Measurements from ENCODE around the gene GRAMD4.
A peak's percentile ranks its signal among the peaks of the same experiment; 100 is the strongest.

The GRAMD4 gene

DNA sequence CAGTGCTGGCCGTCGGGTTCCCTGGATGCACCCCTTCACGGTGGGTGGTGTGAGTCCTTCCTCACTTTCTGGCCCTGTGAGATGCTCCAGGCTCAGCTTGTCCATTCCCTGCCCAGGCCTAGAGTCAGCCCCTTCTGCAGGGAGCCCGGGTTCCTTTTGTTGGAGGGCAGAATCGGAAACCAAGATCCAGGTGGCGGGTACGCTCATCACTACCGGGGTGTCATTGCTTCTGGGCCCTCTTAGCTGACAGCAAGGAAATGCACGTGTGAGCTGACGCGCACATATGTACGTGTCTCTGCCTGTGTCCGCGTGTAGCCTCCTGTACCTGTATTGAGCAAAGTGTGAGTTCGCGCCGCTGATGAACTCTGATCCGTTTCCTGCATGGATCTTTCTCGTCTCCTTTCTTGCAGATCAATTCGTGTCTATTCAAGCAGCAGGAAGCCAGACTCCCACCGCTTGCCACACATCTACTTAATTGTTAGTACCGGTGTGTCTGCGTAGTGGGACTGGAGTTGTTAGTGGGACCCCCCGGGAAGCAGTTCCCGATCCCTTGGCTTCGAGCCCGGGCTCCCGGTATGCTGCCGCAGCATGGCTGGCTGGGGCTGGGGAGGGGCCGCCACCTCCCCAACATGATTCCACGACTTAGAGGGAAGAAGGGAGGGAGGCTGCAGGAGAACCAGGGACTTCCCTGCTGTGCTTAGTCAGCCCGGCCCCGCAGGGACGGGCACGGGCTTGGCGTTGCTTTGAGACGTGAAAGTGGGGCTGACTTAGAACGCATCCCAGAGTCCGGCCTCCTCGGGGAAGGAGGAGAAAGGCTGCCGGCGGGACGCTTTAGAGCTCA lies 35.9 kb upstream of the GRAMD4 start:
- DNase-seq = no peak

DNA sequence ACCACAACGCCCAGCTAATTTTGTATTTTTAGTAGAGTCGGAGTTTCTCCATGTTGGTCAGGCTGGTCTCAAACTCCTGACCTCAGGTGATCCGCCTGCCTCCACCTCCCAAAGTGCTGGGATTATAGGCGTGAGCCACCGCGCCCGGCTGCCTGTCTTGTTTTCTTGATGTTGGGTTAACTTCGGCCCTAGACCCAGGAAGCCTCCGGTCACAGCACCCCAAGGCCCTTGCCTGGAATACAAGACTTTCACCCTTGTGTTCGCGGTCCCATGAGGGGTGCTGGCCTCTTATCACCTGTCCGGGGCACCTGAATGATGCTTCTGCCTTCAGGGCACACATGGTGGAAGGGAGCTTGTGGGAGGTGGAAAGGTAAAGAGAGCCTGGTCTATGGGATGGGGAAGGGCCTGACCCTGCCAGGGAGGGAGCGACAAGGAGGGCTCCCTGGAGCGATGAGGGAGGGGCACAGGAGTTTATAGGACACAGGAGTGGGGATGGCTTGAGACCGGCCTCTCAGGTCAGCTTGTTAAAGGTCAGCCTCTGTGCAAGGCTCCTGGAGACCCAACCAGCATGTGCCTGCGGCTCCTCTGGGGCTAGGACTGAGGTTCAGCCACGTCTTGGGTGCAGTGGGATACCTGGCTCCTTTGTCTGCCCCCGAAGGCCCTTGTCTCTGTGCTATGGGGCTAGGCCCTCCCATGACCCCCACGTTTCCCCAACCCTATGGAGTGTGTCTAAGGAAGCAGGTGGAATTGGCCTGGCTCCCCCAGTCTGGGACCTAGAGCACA lies 34.7 kb upstream of the GRAMD4 start:
- no peak for DNase-seq

- DNase-seq = no peak
Observed at GRCh38 chr22:46586123-46586519, 34.1 kb upstream of the GRAMD4 start.

DNA sequence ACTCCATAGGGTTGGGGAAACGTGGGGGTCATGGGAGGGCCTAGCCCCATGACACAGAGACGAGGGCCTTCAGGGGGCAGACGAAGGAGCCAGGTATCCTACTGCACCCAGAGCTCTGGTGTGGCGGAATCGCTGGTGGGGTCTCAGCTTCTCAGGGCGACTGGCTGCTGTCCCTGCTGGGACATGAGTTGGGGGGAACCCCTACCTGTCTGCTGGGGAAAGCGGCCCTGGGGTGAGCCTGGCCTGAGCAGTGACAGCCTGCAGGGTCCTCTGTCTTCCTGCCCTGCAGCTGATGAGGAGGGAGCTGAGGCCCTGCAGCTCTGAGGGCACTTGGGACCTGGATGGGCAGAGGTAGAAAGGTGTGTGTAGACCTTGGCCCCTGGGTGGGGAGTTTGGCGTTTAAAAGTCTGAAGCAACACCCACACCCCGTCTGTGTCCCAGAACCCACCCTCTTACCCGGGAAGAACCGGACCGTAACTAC lies 33.6 kb upstream of the GRAMD4 start:
- no peak for DNase-seq

DNA sequence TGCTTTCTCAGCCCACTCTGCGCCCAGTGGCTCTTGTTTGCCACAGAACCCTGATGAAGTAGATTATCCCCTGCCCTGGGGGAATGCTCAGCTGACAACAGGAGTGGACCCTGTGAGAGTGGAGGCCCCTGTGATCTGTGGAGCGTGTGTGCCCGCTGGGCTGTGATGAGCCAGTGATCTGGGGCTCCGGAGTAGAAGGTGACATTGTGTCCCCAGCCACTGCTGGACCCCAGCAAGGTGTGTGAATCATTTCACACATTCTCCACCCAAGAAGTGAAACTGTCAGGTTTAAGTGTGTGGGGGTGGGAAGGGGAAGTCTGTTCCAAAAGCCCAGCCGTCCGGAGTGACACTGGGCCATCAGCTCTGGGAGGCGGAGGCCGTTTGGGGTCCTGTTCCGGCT lies 33.1 kb upstream of the GRAMD4 start:
- no peak for DNase-seq

DNA sequence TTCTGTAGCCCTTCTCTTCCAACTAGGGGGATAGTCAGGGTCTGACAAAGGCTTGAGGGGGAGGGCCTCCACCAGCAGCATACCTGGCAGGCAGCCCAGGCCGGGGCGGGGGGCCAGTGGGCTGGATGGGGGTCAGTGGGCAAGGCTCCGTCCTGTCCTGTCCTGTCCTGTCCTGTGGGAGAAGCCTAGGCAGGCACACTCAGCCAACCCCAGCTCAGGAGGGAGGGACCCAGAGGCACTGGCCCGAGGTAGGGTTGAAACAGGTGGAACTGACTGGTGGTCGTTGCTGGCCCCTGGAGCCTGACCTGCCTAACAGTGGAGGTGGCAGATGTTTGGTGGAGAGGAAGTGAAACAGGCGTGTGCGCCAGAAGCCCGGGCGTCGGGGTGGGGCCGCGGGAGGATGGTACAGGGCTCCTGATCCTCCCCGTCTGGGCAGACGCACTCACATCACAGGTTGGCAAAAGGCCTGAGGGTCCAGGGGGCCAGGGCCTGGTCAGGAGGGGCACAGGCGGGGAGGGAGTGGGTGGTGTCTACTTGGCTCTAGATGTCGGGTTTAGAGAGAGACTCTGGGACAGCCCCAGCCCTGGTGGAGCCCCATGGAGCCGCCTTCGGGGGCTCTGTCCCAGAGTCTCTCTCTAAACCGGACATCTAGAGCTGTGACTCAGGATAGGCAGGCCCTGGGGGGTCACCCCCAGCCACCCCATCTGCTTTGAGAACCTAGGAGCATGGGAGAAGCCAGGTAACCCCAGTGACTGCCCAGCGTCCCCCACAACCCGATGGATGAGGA lies 32.5 kb upstream of the GRAMD4 start:
- DNase-seq = peak; percentile 25

- DNase-seq = no peak
Observed at GRCh38 chr22:46588279-46589140, 31.7 kb upstream of the GRAMD4 start.

- DNase-seq = no peak
Observed at GRCh38 chr22:46589141-46589748, 30.9 kb upstream of the GRAMD4 start.

- no peak for DNase-seq
Observed at GRCh38 chr22:46589871-46590271, 30.3 kb upstream of the GRAMD4 start.

GRCh38 chr22:46590334-46590733 lies 29.9 kb upstream of the GRAMD4 start:
- DNase-seq = no peak

GRCh38 chr22:46591930-46592329 lies 28.3 kb upstream of the GRAMD4 start:
- DNase-seq = no peak

GRCh38 chr22:46592390-46592872 lies 27.8 kb upstream of the GRAMD4 start:
- peak; percentile 58 for DNase-seq

GRCh38 chr22:46593211-46593681 lies 26.9 kb upstream of the GRAMD4 start:
- DNase-seq = peak; percentile 21

DNA sequence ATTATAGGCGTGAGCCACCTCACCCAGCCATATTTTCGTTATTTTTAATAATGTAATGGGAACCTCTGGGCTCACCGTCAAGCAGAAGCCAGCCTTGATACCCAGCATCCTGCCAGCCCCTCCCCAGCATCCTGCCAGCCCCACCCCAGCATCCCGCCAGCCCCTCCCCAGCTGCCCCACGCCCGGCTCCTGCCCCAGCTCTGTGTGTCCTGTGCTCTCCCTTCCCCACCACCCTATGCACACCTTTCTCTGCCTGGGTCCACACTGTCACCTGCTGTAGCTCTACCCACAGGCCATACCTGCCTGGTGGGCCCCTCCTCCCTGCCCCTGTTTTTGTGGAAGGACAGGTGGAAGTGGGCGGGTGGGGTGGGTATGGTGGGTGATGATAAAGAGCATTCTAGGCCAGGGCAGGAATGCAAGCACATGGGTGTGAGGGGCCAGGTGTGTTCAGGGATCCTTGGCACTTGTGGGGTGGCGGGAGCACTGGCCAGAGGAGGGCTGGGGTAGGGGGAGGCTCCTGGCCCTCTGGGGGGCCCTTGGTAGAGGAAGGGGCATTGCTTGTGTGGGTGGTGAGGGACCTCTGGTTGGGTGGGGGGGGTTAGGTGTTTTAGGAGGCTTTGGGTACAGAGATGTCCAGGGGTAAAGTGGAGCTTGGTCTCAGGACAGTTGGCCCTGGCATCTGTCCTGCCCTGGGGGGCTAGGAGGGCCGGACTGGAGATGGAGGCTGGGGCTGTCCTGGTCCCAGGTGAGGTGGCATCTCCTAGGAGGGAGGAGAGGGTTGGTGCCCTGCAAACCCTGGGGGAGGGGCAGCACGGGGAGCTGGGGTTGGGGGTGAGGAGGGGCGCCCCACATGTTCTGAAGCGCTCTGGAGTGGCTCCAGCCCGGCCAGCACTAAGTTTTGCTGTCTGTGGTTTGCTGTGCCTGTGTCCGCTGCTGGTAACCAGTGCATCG lies 25.9 kb upstream of the GRAMD4 start:
- no peak for DNase-seq

GRCh38 chr22:46594947-46595298 lies 25.3 kb upstream of the GRAMD4 start:
- DNase-seq = no peak

GRCh38 chr22:46595545-46595944 lies 24.6 kb upstream of the GRAMD4 start:
- no peak for DNase-seq

- DNase-seq = no peak
Observed at GRCh38 chr22:46596032-46596441, 24.1 kb upstream of the GRAMD4 start.

GRCh38 chr22:46596819-46597218 lies 23.4 kb upstream of the GRAMD4 start:
- DNase-seq = no peak

DNA sequence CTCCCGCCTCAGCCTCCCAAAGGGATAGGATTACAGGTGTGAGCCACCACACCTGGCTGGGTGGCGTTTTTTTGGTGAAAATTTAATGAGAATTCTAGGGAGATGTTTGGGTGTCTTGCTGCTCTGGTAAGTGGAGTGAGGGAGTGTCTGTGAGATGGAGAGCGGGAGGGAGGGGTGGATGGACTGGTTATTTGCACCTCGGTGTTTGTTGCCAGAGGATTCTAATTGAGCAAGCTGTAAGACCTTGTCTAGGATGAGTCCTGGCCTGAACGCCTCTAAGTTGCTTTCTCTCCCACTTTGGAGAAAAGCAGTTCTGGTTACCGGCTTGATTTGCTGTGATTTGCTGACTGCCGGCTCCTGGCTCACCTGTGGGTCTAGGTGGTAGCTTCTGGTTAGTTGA lies 22.0 kb upstream of the GRAMD4 start:
- DNase-seq = no peak

DNA sequence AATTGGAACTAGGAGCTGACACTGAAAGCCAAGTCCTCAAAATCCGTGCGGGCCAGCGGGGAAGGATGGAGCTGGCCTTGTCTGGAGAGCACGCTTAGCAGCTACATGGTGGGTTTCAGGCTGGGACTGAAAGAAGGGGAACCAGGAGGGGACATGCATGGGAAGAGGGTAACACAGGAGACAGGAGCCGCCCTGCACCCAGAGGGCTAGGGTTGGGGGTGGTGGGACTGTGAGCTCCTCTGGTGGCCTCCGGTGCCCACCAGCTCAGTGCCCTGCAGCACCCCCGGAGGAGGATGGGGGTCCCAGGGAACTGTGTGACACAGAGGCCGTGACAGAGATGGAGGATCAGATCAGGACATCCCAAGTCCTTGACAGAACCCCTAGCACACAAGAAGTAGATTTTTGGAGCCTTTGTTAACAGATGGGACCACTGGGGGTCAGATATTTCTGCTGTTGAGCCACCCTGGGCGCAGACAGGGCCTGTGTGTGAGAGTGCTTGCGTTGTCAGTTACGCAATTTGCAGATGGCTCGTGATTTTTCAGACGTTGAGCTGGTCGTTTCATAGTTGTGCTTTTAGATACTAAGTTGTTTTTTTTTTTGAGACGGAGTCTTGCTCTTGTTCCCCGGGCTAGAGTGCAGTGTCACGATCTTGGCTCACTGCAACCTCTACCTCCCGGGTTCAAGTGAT lies 21.3 kb upstream of the GRAMD4 start:
- DNase-seq = no peak

Measured in activated gamma-delta T cell treated with Interleukin-2 at 50 U/mL for 16 hours (primary cell).